Activated naive CD8-positive, alpha-beta T cell treated with anti-CD3 and anti-CD28 coated beads, Interleukin-2, amount 50 U/mL, for 24 hours (primary cell): ENCODE data around the gene MEGF11.
"Not testable (repeated sequence)": the region's sequence is repeated elsewhere in the genome, so short reads cannot be mapped to it uniquely, and the experiment has no call there.

Experiments
- ATAC-seq: fragments of 150-1000 bp; cut with Tn5 transposase; one replicate; pipeline ENCODE4 v1.10.0; 2021
- DNase-seq: peaks from one replicate; pipeline ENCODE4 v3.0.0; 2021
- H3K27ac Mint-ChIP-seq: one replicate; pipeline ENCODE4 v1.8.0; 2021; ENCODE audit warnings: mild to moderate bottlenecking, mixed read lengths
- H3K27me3 Mint-ChIP-seq: one replicate; pipeline ENCODE4 v1.8.0; 2021; ENCODE audit warnings: mixed read lengths
- H3K36me3 Mint-ChIP-seq: one replicate; pipeline ENCODE4 v1.8.0; 2021; ENCODE audit warnings: low read depth, mixed read lengths
- H3K4me1 Mint-ChIP-seq: one replicate; pipeline ENCODE4 v1.8.0; 2021; ENCODE audit warnings: mixed read lengths
- H3K4me3 Mint-ChIP-seq: one replicate; pipeline ENCODE4 v1.8.0; 2021; ENCODE audit warnings: mild to moderate bottlenecking, moderate library complexity, mixed read lengths
- H3K9me3 Mint-ChIP-seq: one replicate; pipeline ENCODE4 v1.8.0; 2021; ENCODE audit warnings: mixed read lengths

Gene MEGF11

GRCh38 chr15:66017000-66017399, 236.6 kb downstream of the MEGF11 start:
- no peak overlapping the region for H3K4me3 Mint-ChIP-seq
- H3K27me3 Mint-ChIP-seq, result peaks cover 7% of the 10 kb centered on the region
- no peaks in the 10 kb centered on the region for H3K9me3 Mint-ChIP-seq
- H3K36me3 Mint-ChIP-seq, result no peaks in the 10 kb centered on the region
- ATAC-seq (no peak), DNase-seq (no peak)
- H3K4me1 Mint-ChIP-seq, result no peaks in the 10 kb centered on the region
- H3K27ac Mint-ChIP-seq, result no peak overlapping the region

GRCh38 chr15:66016199-66016598, 237.4 kb downstream of the MEGF11 start:
- Mint-ChIP-seq H3K27me3 (peaks cover 6% of the 10 kb centered on the region), H3K36me3 (no peaks in the 10 kb centered on the region), H3K9me3 (no peaks in the 10 kb centered on the region), H3K4me1 (no peaks in the 10 kb centered on the region), H3K4me3 (no peak overlapping the region), H3K27ac (no peak overlapping the region)
- no peak for ATAC-seq
- no peak for DNase-seq

- H3K36me3 Mint-ChIP-seq, result no peaks in the 10 kb centered on the region
- no peaks in the 10 kb centered on the region for H3K4me1 Mint-ChIP-seq
- H3K4me3 Mint-ChIP-seq, result no peak overlapping the region
- DNase-seq (no peak), ATAC-seq (no peak)
- H3K9me3 Mint-ChIP-seq, result no peaks in the 10 kb centered on the region
- peaks cover 6% of the 10 kb centered on the region for H3K27me3 Mint-ChIP-seq
- H3K27ac Mint-ChIP-seq, result no peak overlapping the region
These were observed 238.8 kb downstream of the MEGF11 start for GRCh38 chr15:66014635-66015182.

- ATAC-seq (no peak), DNase-seq (no peak)
- H3K27me3 Mint-ChIP-seq, result peaks cover 6% of the 10 kb centered on the region
- H3K4me3 Mint-ChIP-seq, result no peak overlapping the region
- H3K4me1 Mint-ChIP-seq, result no peaks in the 10 kb centered on the region
- no peak overlapping the region for H3K27ac Mint-ChIP-seq
- no peaks in the 10 kb centered on the region for H3K9me3 Mint-ChIP-seq
- H3K36me3 Mint-ChIP-seq, result no peaks in the 10 kb centered on the region
These were observed 239.5 kb downstream of the MEGF11 start for GRCh38 chr15:66014022-66014421.

GRCh38 chr15:66008940-66009562, 244.5 kb downstream of the MEGF11 start:
- no peak overlapping the region for H3K27ac Mint-ChIP-seq
- no peak overlapping the region for H3K4me3 Mint-ChIP-seq
- H3K27me3 Mint-ChIP-seq, result peaks cover 11% of the 10 kb centered on the region
- no peaks in the 10 kb centered on the region for H3K4me1 Mint-ChIP-seq
- DNase-seq, result no peak
- H3K9me3 Mint-ChIP-seq, result no peaks in the 10 kb centered on the region
- no peaks in the 10 kb centered on the region for H3K36me3 Mint-ChIP-seq
- no peak for ATAC-seq

GRCh38 chr15:66007663-66008262, 245.8 kb downstream of the MEGF11 start:
- H3K27ac Mint-ChIP-seq, result no peak overlapping the region
- DNase-seq, result peak; percentile 13
- no peak for ATAC-seq

GRCh38 chr15:66006986-66007385, 246.6 kb downstream of the MEGF11 start:
- H3K27ac Mint-ChIP-seq, result no peak overlapping the region
- no peaks in the 10 kb centered on the region for H3K4me1 Mint-ChIP-seq
- ATAC-seq (no peak), DNase-seq (no peak)
- H3K36me3 Mint-ChIP-seq, result no peaks in the 10 kb centered on the region
- H3K9me3 Mint-ChIP-seq, result no peaks in the 10 kb centered on the region
- no peak overlapping the region for H3K4me3 Mint-ChIP-seq
- H3K27me3 Mint-ChIP-seq, result peaks cover 14% of the 10 kb centered on the region

More at GRCh38 chr15:66007663-66008262, 245.8 kb downstream of the MEGF11 start:
- H3K4me1 Mint-ChIP-seq, result no peaks in the 10 kb centered on the region
- H3K27me3 Mint-ChIP-seq, result peaks cover 15% of the 10 kb centered on the region
- H3K9me3 Mint-ChIP-seq, result no peaks in the 10 kb centered on the region
- H3K4me3 Mint-ChIP-seq, result no peak overlapping the region
- no peaks in the 10 kb centered on the region for H3K36me3 Mint-ChIP-seq

- no peaks in the 10 kb centered on the region for H3K9me3 Mint-ChIP-seq
- H3K36me3 Mint-ChIP-seq, result no peaks in the 10 kb centered on the region
- peaks cover 13% of the 10 kb centered on the region for H3K27me3 Mint-ChIP-seq
- no peak overlapping the region for H3K4me3 Mint-ChIP-seq
- ATAC-seq, result no peak
- no peaks in the 10 kb centered on the region for H3K4me1 Mint-ChIP-seq
- DNase-seq, result no peak
- H3K27ac Mint-ChIP-seq, result no peak overlapping the region
These were observed 248.8 kb downstream of the MEGF11 start for GRCh38 chr15:66004618-66005262.

- not testable (repeated sequence) for ATAC-seq, H3K9me3 Mint-ChIP-seq, H3K36me3 Mint-ChIP-seq, H3K27ac Mint-ChIP-seq, H3K4me3 Mint-ChIP-seq, DNase-seq, H3K4me1 Mint-ChIP-seq
- peaks cover 13% of the 10 kb centered on the region for H3K27me3 Mint-ChIP-seq
These were observed 250.4 kb downstream of the MEGF11 start for GRCh38 chr15:66003129-66003528.

- Mint-ChIP-seq H3K27ac (no peak overlapping the region), H3K4me1 (no peaks in the 10 kb centered on the region), H3K4me3 (no peak overlapping the region), H3K9me3 (no peaks in the 10 kb centered on the region), H3K36me3 (no peaks in the 10 kb centered on the region), H3K27me3 (peaks cover 16% of the 10 kb centered on the region)
- DNase-seq (no peak), ATAC-seq (no peak)
These were observed 251.7 kb downstream of the MEGF11 start for GRCh38 chr15:66001717-66002426.

- Mint-ChIP-seq H3K27me3 (peaks cover 16% of the 10 kb centered on the region), H3K36me3 (no peaks in the 10 kb centered on the region), H3K27ac (no peak overlapping the region), H3K4me3 (no peak overlapping the region), H3K4me1 (no peaks in the 10 kb centered on the region), H3K9me3 (no peaks in the 10 kb centered on the region)
- ATAC-seq (no peak), DNase-seq (no peak)
These were observed 252.5 kb downstream of the MEGF11 start for GRCh38 chr15:66001042-66001441.

GRCh38 chr15:65998486-65998885, 255.1 kb downstream of the MEGF11 start:
- Mint-ChIP-seq H3K4me1 (no peaks in the 10 kb centered on the region), H3K9me3 (no peaks in the 10 kb centered on the region), H3K27ac (no peak overlapping the region), H3K27me3 (peaks cover 5% of the 10 kb centered on the region), H3K36me3 (no peaks in the 10 kb centered on the region), H3K4me3 (no peak overlapping the region)
- ATAC-seq (no peak), DNase-seq (no peak)

- Mint-ChIP-seq H3K27ac (no peak overlapping the region), H3K4me1 (no peaks in the 10 kb centered on the region), H3K9me3 (no peaks in the 10 kb centered on the region), H3K4me3 (no peak overlapping the region), H3K27me3 (peaks cover 16% of the 10 kb centered on the region), H3K36me3 (no peaks in the 10 kb centered on the region)
- no peak for ATAC-seq
- DNase-seq, result no peak
These were observed 256.6 kb downstream of the MEGF11 start for GRCh38 chr15:65996901-65997300.

GRCh38 chr15:65994832-65995231, 258.7 kb downstream of the MEGF11 start:
- Mint-ChIP-seq H3K27me3 (peaks cover 24% of the 10 kb centered on the region), H3K4me3 (no peak overlapping the region), H3K9me3 (no peaks in the 10 kb centered on the region), H3K4me1 (no peaks in the 10 kb centered on the region), H3K36me3 (no peaks in the 10 kb centered on the region), H3K27ac (no peak overlapping the region)
- no peak for ATAC-seq
- DNase-seq, result no peak
